ENCODE results near the gene RAE1.

The RAE1 gene, protein sequence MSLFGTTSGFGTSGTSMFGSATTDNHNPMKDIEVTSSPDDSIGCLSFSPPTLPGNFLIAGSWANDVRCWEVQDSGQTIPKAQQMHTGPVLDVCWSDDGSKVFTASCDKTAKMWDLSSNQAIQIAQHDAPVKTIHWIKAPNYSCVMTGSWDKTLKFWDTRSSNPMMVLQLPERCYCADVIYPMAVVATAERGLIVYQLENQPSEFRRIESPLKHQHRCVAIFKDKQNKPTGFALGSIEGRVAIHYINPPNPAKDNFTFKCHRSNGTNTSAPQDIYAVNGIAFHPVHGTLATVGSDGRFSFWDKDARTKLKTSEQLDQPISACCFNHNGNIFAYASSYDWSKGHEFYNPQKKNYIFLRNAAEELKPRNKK

DNA sequence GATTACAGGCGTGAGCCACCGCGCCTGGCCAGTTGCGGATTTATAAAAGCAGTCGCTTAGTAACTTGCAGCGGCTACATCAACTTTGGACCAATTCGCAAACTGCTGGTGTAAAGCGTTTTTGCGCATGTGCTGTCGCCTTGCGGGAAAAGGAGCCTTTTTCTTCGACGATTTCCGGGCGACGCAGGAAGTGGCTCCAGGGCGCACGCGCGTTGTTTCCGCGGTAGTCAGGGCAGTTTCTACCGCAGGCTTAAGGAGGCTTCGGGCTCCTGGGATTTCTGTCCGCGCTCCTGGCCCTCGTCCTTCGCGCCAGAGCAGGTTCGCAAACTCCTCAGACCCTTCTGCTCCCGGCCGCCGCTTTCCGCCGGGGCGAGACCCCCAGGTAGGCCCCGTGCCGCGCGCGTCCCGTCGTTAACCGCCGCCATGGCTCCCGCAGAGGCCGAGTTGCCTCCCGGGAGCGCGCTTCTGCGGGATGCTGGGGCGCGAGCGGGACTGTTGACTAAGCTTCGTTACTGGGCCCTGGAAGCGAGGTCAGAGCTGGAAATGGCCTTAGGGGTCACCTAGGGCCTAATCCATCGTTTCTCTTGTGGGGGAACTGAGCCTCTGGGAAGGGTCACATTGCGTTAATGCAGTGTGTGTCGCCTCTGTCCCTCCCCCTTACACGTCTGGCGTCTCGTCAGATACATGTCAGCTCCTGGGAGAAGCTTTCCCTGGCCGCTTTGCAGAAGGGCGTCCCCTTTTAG, at the start of gene RAE1:
RAE1 (plus strand) TSS at position 214 of the 742 bp plus-strand sequence. CDS start 2,784 bp downstream, outside the sequence.
- Histone ChIP-seq H3K9me3 (ENCODE audit: control insufficient read depth, insufficient read depth, low read length) (no peaks in the 10 kb centered on the region), H3K36me3 (ENCODE audit: insufficient read depth, low read length) (peaks cover 17% of the 10 kb centered on the region), H3K9ac (ENCODE audit: low read depth, low read length) (peak within 1 kb of the TSS; percentile 95), H3K4me1 (ENCODE audit: insufficient read depth, low read length) (no peaks in the 10 kb centered on the region; the same call in 1 of the 2 replicates)

DNA sequence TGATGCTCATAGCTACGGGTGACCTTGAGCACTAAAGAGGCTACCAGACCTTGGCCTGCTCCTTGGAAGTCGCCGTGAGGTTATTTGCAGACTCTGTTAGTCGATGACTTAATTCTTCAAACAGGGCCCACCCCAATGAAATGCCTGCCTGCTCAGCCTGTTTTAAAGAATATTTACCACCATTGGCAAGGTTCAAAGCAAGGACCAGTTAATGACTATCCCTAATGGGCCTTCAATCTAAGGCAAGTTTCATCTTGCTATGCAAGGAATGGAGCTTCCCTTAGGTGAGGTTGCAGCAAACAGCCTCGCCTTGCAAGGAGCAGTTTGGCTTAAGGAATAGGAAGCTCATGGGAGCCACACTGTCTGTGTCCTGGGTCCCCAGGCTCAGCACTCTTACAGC, 44.3 kb upstream of the RAE1 start:
- no peak overlapping the region for H3K9ac ChIP-seq (ENCODE audit: low read depth, low read length)
- H3K9me3 ChIP-seq (ENCODE audit: control insufficient read depth, insufficient read depth, low read length): no peaks in the 10 kb centered on the region
- no peaks in the 10 kb centered on the region for H3K36me3 ChIP-seq (ENCODE audit: insufficient read depth, low read length)
- no peaks in the 10 kb centered on the region for H3K4me1 ChIP-seq (ENCODE audit: insufficient read depth, low read length)

DNA sequence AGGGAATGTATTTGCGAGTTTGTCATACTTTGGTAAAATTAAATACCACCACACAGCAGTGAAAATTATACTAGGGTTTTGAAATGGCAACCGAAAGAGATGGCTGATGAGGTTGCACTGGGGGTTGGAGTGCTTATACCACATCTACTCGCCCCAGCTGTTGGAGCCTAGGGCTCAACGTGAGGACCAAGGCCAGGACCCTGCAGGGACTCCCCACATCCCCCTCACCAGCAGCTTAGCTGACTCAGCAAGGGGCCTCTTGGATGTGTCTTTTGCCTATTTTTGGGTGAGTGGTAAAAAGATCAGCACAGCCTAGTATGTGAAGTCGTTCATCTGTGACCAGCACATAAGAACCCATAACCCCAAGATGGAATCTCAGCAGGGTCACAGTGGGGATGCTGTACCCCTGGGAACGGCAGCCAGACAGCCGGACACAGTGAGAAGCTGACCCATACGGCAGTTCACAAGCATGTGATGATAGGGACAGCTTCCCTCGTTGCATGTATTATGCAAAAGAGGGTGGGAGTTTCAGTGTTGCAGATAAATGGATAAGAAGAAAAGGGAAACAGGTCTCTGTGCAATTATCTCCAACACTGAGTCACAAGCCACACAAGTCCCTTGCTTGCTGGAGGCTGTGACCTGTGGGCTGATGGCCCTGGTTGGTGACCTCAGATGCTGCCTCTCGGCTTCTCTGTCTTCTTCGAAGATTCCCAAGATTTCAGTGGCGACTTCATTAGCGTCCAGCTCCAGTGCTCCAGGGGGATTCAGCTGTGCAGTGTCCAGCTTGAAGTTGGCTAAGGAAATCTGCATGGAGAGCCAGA, 42.4 kb upstream of the RAE1 start:
- Histone ChIP-seq H3K4me1 (ENCODE audit: insufficient read depth, low read length) (no peaks in the 10 kb centered on the region), H3K9me3 (ENCODE audit: control insufficient read depth, insufficient read depth, low read length) (no peaks in the 10 kb centered on the region), H3K9ac (ENCODE audit: low read depth, low read length) (no peak overlapping the region), H3K36me3 (ENCODE audit: insufficient read depth, low read length) (no peaks in the 10 kb centered on the region)

DNA sequence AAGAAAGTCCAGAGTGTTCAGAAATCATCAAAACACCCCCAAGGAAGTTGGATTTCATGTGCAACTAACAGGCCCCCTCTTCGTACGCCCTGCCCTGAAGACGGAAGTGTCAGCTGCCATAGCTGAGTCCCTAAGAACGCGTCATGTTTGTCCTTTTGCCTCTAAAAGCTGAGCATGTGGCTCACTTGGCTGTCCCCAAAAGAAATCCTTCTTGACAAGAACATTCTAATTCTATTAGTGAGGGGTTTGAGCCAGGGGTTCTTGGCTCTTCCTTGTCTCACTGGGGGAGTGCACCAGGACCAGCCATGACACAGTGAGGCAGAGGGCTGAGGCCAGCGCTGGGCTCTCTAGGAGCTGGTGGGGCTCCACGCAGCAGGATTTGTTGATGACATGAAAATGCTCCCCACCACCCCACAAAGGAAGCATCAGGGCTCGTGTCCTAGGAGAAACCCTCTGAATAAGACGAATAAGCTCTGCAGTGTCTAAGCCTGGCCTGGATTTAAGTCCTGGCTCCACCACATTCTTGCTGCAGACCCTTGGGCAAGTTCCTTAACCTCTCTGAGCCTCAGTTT, 41.4 kb upstream of the RAE1 start:
- no peaks in the 10 kb centered on the region for H3K36me3 ChIP-seq (ENCODE audit: insufficient read depth, low read length)
- H3K9ac ChIP-seq (ENCODE audit: low read depth, low read length): no peak overlapping the region
- H3K4me1 ChIP-seq (ENCODE audit: insufficient read depth, low read length): no peaks in the 10 kb centered on the region
- H3K9me3 ChIP-seq (ENCODE audit: control insufficient read depth, insufficient read depth, low read length): no peaks in the 10 kb centered on the region

DNA sequence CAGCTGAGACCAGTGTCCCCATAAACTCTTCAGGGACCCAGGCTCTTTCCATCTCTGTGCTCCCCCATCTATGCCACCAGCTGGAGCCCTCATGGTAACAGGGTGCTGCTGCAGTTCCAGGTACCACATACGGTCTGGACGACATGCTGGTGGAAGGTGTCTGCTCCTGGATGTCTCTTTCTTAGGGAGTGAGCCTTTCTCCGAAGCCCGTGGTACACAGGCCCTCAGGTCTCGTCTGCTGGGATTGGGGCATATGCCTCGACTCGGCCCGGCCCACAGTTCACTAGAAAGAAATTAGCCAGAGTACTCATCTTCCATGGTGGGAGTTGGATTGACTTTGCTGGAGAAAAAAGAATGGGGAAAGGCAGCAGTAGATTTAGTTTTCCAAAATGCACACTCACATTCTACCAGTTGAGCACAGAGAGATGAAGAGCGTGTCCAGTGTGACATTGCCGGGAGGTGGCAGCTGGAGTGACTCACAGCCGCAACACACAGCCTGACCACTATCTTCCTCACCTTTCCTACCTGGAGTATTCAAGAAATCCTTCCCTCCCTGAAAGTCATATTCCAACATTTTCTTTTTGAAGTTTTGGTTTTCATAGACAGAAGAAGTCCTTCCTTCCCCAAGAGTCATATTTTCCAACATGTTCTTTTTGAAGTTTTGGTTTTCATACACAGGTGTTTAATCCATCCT, 40.1 kb upstream of the RAE1 start:
- no peak overlapping the region for H3K9ac ChIP-seq (ENCODE audit: low read depth, low read length)
- H3K4me1 ChIP-seq (ENCODE audit: insufficient read depth, low read length): no peaks in the 10 kb centered on the region
- H3K36me3 ChIP-seq (ENCODE audit: insufficient read depth, low read length): no peaks in the 10 kb centered on the region
- H3K9me3 ChIP-seq (ENCODE audit: control insufficient read depth, insufficient read depth, low read length): no peaks in the 10 kb centered on the region

DNA sequence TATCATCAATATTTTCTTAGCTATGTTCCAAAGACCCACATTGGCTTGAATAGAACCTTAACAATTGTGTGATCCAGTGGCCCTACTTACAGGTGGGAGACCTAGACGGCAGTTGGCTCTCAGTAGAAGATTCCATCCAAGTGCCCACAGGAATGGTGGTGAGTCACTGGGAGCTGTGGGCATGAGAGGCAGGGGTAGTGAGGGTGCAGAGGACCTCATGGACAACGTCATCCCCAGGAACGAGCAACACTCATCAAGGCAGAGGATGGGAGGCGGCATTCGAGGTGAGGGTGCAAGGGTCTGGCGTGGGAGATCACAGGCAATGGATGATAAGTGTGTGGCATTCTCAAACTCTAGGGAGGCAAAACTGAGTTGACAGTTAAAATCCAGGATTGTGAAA, 38.9 kb upstream of the RAE1 start:
- H3K4me1 ChIP-seq (ENCODE audit: insufficient read depth, low read length): no peaks in the 10 kb centered on the region
- no peaks in the 10 kb centered on the region for H3K9me3 ChIP-seq (ENCODE audit: control insufficient read depth, insufficient read depth, low read length)
- H3K36me3 ChIP-seq (ENCODE audit: insufficient read depth, low read length): no peaks in the 10 kb centered on the region
- H3K9ac ChIP-seq (ENCODE audit: low read depth, low read length): no peak overlapping the region

DNA sequence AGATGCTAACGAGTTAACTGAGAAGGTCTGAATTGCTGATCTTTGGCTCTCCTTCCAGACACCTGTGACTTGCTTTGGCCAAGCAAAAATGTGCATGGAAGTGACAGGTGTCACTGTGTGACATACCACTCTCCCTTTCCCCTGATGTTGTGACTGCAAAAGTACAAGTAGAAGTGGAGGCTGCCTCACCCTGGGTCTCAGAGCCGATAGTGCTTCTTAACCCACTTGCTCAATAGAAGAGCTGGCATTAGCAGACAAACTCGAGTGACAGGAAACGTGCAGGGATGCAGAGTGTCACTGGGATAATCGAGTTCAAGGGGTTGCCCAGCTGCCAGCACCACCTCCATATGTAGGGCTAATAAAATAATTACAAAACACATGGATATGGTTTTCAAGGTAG, 37.8 kb upstream of the RAE1 start:
- no peak overlapping the region for H3K9ac ChIP-seq (ENCODE audit: low read depth, low read length)
- H3K4me1 ChIP-seq (ENCODE audit: insufficient read depth, low read length): no peaks in the 10 kb centered on the region
- H3K36me3 ChIP-seq (ENCODE audit: insufficient read depth, low read length): no peaks in the 10 kb centered on the region
- no peaks in the 10 kb centered on the region for H3K9me3 ChIP-seq (ENCODE audit: control insufficient read depth, insufficient read depth, low read length)

DNA sequence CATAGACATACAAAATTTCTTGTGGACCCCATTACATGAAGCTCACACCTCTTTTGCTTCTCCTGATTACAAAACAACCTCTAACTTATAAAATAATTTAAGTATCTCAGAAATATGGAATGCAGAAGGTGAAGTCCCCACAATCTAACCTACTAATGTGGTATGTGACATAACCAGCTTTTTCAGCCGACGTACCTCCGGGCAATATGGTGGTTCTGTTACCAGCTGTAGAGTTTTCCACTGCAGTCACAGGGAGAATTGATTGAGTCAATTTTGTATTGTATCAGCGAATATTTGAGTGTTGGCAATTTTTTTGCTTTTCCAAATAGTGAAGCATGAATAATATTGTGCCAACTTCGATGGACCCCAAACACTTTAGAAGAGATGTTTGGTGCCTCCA, 37.1 kb upstream of the RAE1 start:
- Histone ChIP-seq H3K4me1 (ENCODE audit: insufficient read depth, low read length) (no peaks in the 10 kb centered on the region), H3K9me3 (ENCODE audit: control insufficient read depth, insufficient read depth, low read length) (no peaks in the 10 kb centered on the region), H3K9ac (ENCODE audit: low read depth, low read length) (no peak overlapping the region), H3K36me3 (ENCODE audit: insufficient read depth, low read length) (no peaks in the 10 kb centered on the region)

DNA sequence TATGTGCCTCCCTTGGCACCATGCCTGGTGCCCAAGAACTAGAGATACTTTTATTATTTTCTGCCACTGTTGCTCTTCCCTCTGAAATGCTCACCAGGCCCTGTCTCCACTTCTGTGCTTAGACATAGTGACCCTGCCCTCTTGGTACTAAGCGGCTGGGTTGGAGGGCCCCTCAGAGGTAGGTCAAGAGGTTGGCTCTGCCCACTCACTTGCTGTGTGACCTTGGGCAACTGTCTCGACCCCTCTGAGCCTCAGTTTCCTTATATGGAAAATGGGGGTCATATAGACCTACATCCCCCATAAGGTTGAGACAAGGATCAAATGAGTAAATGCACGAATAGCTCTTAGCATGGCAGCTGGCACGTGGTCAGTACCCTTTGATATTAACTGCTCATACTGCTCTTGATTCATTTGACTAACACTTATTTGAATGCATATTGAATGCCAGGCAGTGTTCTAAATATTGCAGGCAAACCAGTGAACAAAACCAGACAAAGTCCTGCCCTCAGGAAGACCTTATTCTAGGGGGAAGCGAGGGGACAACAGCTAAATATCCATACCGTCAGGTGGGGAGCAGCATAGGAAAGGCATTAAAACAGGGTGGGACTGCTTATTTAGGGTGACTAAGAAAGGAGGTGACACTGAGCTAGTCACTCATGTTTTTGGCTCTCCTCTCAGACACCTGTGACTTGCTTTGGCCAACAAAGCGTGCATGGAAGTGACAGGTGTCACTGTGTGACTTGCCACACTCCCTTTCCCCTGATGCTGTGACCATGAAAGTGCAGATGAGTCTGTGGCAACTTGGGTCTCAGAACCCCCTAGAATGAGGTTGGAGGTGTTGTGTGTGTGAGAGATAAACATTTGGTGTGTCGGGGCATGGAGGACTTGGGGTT, 35.7 kb upstream of the RAE1 start:
- H3K4me1 ChIP-seq (ENCODE audit: insufficient read depth, low read length): no peaks in the 10 kb centered on the region
- H3K36me3 ChIP-seq (ENCODE audit: insufficient read depth, low read length): no peaks in the 10 kb centered on the region
- H3K9me3 ChIP-seq (ENCODE audit: control insufficient read depth, insufficient read depth, low read length): no peaks in the 10 kb centered on the region
- H3K9ac ChIP-seq (ENCODE audit: low read depth, low read length): no peak overlapping the region

DNA sequence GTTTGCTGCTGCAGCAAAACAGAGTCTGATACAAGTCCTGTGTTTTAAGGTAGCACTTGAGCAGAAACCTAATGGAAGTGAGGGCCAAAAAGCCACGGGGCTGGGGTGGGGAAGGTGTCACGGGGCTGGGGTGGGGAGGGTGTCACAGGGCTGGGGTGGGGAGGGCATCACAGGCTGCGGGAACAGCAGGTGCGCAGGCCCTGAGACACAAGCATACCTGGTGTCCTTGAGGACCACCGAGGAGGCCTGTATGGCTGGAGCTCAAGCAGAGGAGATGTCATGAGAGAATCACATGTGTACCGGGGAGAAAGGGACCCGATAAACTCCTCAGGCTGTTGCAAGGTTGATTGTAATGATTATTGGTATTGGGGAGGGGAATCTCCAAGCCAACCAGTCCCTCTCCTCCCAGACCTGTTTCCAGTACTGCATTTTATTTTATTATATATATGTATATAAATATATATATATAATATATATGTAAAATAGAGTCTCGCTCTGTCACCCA, 35.0 kb upstream of the RAE1 start:
- Histone ChIP-seq H3K4me1 (ENCODE audit: insufficient read depth, low read length) (no peaks in the 10 kb centered on the region), H3K36me3 (ENCODE audit: insufficient read depth, low read length) (no peaks in the 10 kb centered on the region), H3K9me3 (ENCODE audit: control insufficient read depth, insufficient read depth, low read length) (no peaks in the 10 kb centered on the region), H3K9ac (ENCODE audit: low read depth, low read length) (no peak overlapping the region)

DNA sequence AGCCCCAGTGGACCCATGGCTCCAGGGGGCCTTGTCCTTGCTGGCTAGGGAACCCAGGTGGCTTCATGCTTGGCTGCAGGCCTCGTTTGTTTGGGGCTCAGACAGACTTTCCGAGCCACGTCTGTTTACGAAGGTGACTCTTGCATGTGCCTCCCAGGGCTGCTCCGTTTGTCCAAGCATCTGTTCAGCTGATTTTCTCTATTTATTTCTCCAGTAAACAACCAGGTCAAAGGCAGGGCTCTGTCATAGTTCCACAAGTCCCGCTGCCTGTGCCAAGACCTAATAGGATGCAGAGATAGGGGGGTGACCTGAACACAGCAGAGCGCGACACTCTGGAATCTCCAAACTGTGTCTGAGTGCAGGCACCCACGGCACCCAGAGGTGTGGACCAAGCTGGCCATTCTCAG, 34.3 kb upstream of the RAE1 start:
- Histone ChIP-seq H3K4me1 (ENCODE audit: insufficient read depth, low read length) (no peaks in the 10 kb centered on the region), H3K36me3 (ENCODE audit: insufficient read depth, low read length) (no peaks in the 10 kb centered on the region), H3K9ac (ENCODE audit: low read depth, low read length) (no peak overlapping the region), H3K9me3 (ENCODE audit: control insufficient read depth, insufficient read depth, low read length) (no peaks in the 10 kb centered on the region)

DNA sequence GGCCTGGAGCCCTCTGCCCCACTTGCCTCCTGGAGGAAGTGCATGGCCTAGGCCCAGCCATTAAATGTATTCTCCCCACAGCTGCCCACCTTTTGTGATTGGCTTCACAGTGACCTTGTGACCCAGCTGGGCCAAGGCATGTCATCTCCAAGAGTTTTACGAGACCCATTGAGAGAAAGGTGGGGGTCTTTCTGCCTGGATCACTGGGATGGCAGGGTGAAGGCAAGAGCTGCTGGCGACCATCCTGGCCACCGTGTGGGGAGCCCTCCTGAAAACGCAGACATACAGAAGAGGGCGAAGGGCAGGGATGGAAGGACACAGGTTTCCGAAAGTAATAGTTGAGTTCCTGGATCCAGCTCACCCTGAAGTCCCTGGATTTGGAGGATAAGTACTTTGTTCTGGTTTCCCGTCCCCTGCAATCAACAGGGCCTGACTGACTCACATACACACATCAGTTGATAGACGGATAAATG, 33.7 kb upstream of the RAE1 start:
- H3K4me1 ChIP-seq (ENCODE audit: insufficient read depth, low read length): 0 out of 2 replicates have a peak, but pooled peaks cover under 1% of the 10 kb centered on the region
- H3K9me3 ChIP-seq (ENCODE audit: control insufficient read depth, insufficient read depth, low read length): no peaks in the 10 kb centered on the region
- H3K9ac ChIP-seq (ENCODE audit: low read depth, low read length): no peak overlapping the region
- H3K36me3 ChIP-seq (ENCODE audit: insufficient read depth, low read length): no peaks in the 10 kb centered on the region

Measured in ES-I3 (cell line).